ENCODE data around the gene RASSF10. TPM values are rescaled to one million over a fixed set of nuclear protein-coding genes. Genes with fewer than 3 reads are reported as not detected.

The RASSF10 gene
- total RNA-seq, 1 experiment from 2014 or later = 2.4 TPM

GRCh38 chr11:12997168-12997567 is 11.9 kb upstream of the RASSF10 start:
- H4K91ac ChIP-seq (ENCODE audit: insufficient read length, low read depth, low read length) = no peak overlapping the region
- no peak overlapping the region for H3K27ac ChIP-seq (ENCODE audit: insufficient read length, low read depth, low read length)
- no peak overlapping the region for H3K4ac ChIP-seq (ENCODE audit: low read depth, low read length)
- no peaks in the 10 kb centered on the region for H3K4me1 ChIP-seq (ENCODE audit: insufficient read depth, low read length)
- H3K9me3 ChIP-seq (ENCODE audit: control insufficient read depth, low read depth, low read length) = no peaks in the 10 kb centered on the region
- no peak overlapping the region for H3T11ph ChIP-seq (ENCODE audit: low read length)
- H3K27ac Mint-ChIP-seq = no peak overlapping the region
- H3K56ac ChIP-seq (ENCODE audit: insufficient read length, low read depth, low read length) = no peak overlapping the region
- no peak overlapping the region for H2BK15ac ChIP-seq (ENCODE audit: low read depth, low read length)
- H2BK5ac ChIP-seq (ENCODE audit: insufficient read length, low read length) = no peak overlapping the region
- no peak overlapping the region for H2BK20ac ChIP-seq (ENCODE audit: low read depth, low read length, poor library complexity, severe bottlenecking)
- no peak overlapping the region for H2AFZ ChIP-seq (ENCODE audit: low read length)
- TF ChIP-seq CTCF (conservative IDR thresholded peaks at IDR 0.05) = no peak
- no peak overlapping the region for H3K18ac ChIP-seq (ENCODE audit: insufficient read length, low read depth, low read length)
- H2BK12ac ChIP-seq (ENCODE audit: insufficient read length, low read depth, low read length) = no peak overlapping the region
- WGBS (ENCODE audit: extremely low coverage, insufficient read length, low lambda C conversion rate) = no CpG with 5 or more reads among the region's 1 CpG
- no peak overlapping the region for H3K9ac ChIP-seq (ENCODE audit: extremely low read depth, insufficient read length, low read length)
- H4K5ac ChIP-seq (ENCODE audit: insufficient read length, low read depth, low read length) = no peak overlapping the region
- peaks cover 6% of the 10 kb centered on the region in 2 experiments for H3K4me1 Mint-ChIP-seq
- H3K23ac ChIP-seq (ENCODE audit: insufficient read length, low read depth, low read length) = no peak overlapping the region
- H3K36me3 Mint-ChIP-seq (ENCODE audit: insufficient read depth in 1 of 3, low read depth in 3 of 3) = 0 out of 7 replicates have a peak, but pooled peaks cover 0 to 6% (median 0%) of the 10 kb centered on the region in 3 experiments
- DNase-seq = no peak
- no peaks in the 10 kb centered on the region for H4K20me1 ChIP-seq (ENCODE audit: control insufficient read depth, insufficient read depth, insufficient read length)
- H2BK120ac ChIP-seq (ENCODE audit: low read depth, low read length, poor library complexity, severe bottlenecking) = no peak overlapping the region
- H3K27me3 Mint-ChIP-seq (ENCODE audit: low read depth) = peaks cover 4% of the 10 kb centered on the region; the same call in 1 of the 2 replicates
- no peaks in the 10 kb centered on the region for H3K79me1 ChIP-seq (ENCODE audit: insufficient read depth, low read depth, low read length, poor library complexity, severe bottlenecking)
- H3K4me3 Mint-ChIP-seq = no peak overlapping the region
- peaks cover 4 to 10% of the 10 kb centered on the region in 2 experiments; a peak in 4 of 5 replicates for H3K9me3 Mint-ChIP-seq
- no peak overlapping the region for H4K8ac ChIP-seq (replicated peaks; ENCODE audit: insufficient read length, low read depth, low read length)
- H3K79me2 ChIP-seq (ENCODE audit: insufficient read depth, low read length) = no peaks in the 10 kb centered on the region
- H3K4me2 ChIP-seq (ENCODE audit: insufficient read depth, insufficient read length, low read length) = no peak overlapping the region
- H3K23me2 ChIP-seq (ENCODE audit: insufficient read length, low read depth, low read length, poor library complexity, severe bottlenecking) = no peaks in the 10 kb centered on the region
- no peak overlapping the region for H3K14ac ChIP-seq (ENCODE audit: insufficient read depth, low read length)
- no peak overlapping the region for H2AK5ac ChIP-seq (ENCODE audit: insufficient read length, low read length)
- no peaks in the 10 kb centered on the region for H3K27me3 ChIP-seq (ENCODE audit: insufficient read depth, low read length)

Measured in H9 (cell line).